ENCODE results near the gene SLC9C1.
A peak's percentile ranks its signal among the peaks of the same experiment; 100 is the strongest.

SLC9C1 gene

GRCh38 chr3:112111785-112112402 is 182.1 kb downstream of the SLC9C1 start:
- peak; percentile 55 for DNase-seq (ENCODE audit: low spot score)

GRCh38 chr3:112109322-112109721 is 184.7 kb downstream of the SLC9C1 start:
- DNase-seq (ENCODE audit: low spot score): no peak

- no peak for DNase-seq (ENCODE audit: low spot score)
Measured at GRCh38 chr3:112104774-112105173, 189.2 kb downstream of the SLC9C1 start.

GRCh38 chr3:112101916-112102315 is 192.1 kb downstream of the SLC9C1 start:
- no peak for DNase-seq (ENCODE audit: low spot score)

- peak; percentile 86 for DNase-seq (ENCODE audit: low spot score)
Measured at GRCh38 chr3:112097378-112097777, 196.6 kb downstream of the SLC9C1 start.

- DNase-seq (ENCODE audit: low spot score): no peak
Measured at GRCh38 chr3:112096176-112096575, 197.8 kb downstream of the SLC9C1 start.

- DNase-seq (ENCODE audit: low spot score): no peak
Measured at GRCh38 chr3:112095731-112096130, 198.3 kb downstream of the SLC9C1 start.

GRCh38 chr3:112093180-112093522 is 200.9 kb downstream of the SLC9C1 start:
- DNase-seq (ENCODE audit: low spot score): no peak

GRCh38 chr3:112092496-112093179 is 201.4 kb downstream of the SLC9C1 start:
- no peak for DNase-seq (ENCODE audit: low spot score)

- no peak for DNase-seq (ENCODE audit: low spot score)
Measured at GRCh38 chr3:112090887-112091586, 203.0 kb downstream of the SLC9C1 start.
